Panc1 (cell line): Measurements from ENCODE around the gene GPR15LG. TPM values are rescaled to one million over a fixed set of nuclear protein-coding genes. Genes with fewer than 3 reads are reported as not detected.
A peak's percentile ranks its signal among the peaks of the same experiment; 100 is the strongest.

Source experiments
- ATAC-seq: fragments of 200-7000 bp; cut with Tn5 transposase; 2 replicates; pipeline ENCODE4 v1.9.1; 2020; ENCODE audit warnings: mild to moderate bottlenecking, moderate library complexity
- BruUV-seq: library from RNA; stranded (reverse); fragments of 400-500 nt; replicated peaks from 2 replicates; lab custom pipeline; 2021; lab: Mats Ljungman, UMichigan
- CTCF ChIA-PET: fragments of 300-600 bp; sonication (Branson Sonifier 250); formaldehyde crosslinking; loops from one replicate; lab custom pipeline; 2022; ENCODE audit warnings: antibody characterized with exemption; lab: Charles Lee
- POLR2A ChIA-PET: fragments of 300-600 bp; sonication (Branson Sonifier 250); formaldehyde crosslinking; loops from one replicate; lab custom pipeline; 2022; ENCODE audit warnings: antibody characterized with exemption; lab: Charles Lee
- DNase-seq: peaks from one replicate; pipeline ENCODE4 v3.0.0-alpha.2; 2010; ENCODE audit warnings: low read depth, low spot score
- H3K27ac ChIP-seq: 2 replicates; pipeline ENCODE4 v1.5.1; 2011; ENCODE audit warnings: mild to moderate bottlenecking, low read length, inconsistent platforms
- H3K27me3 ChIP-seq: fragments of 200-500 bp; sonication (Bioruptor generic); 2 replicates; pipeline ENCODE4 v1.6.0; 2014; ENCODE audit warnings: low read length, inconsistent platforms; ENCODE audit not compliant: control insufficient read depth, insufficient read depth
- H3K36me3 ChIP-seq: fragments of 200-500 bp; sonication (Bioruptor generic); 2 replicates; pipeline ENCODE4 v1.5.1; 2014; ENCODE audit warnings: inconsistent platforms, mild to moderate bottlenecking, low read length, moderate library complexity; ENCODE audit not compliant: control insufficient read depth, insufficient read depth
- H3K4me1 ChIP-seq: 2 replicates; pipeline ENCODE4 v1.5.1; 2011; ENCODE audit warnings: inconsistent platforms, mild to moderate bottlenecking, low read length, moderate library complexity; ENCODE audit not compliant: control insufficient read depth, insufficient read depth
- H3K4me3 ChIP-seq, 2 experiments: 2 replicates each; pipeline ENCODE4 v1.5.1; 2011 to 2012; ENCODE audit warnings: low read depth in 2 of 2, low read length in 2 of 2, mild to moderate bottlenecking in 2 of 2, inconsistent platforms in 1 of 2, moderate library complexity in 1 of 2
- H3K9me3 ChIP-seq: fragments of 200-500 bp; sonication (Bioruptor generic); 2 replicates; pipeline ENCODE4 v1.5.1; 2014; ENCODE audit warnings: low read depth, mild to moderate bottlenecking, inconsistent platforms, low read length, moderate library complexity; ENCODE audit not compliant: control insufficient read depth, insufficient read depth
- POLR2AphosphoS5 ChIP-seq: IDR thresholded peaks from 2 replicates; pipeline ENCODE4 v1.6.1; 2012; ENCODE audit warnings: mild to moderate bottlenecking, low read depth, low read length, moderate library complexity
- SIN3A ChIP-seq: IDR thresholded peaks from 2 replicates; pipeline ENCODE4 v1.6.1; 2012; ENCODE audit warnings: low read depth, mild to moderate bottlenecking, low read length, moderate library complexity, borderline replicate concordance; ENCODE audit not compliant: insufficient read depth
- TCF7L2 ChIP-seq: IDR thresholded peaks from 2 replicates; pipeline ENCODE4 v1.6.1; 2011; ENCODE audit warnings: mild to moderate bottlenecking, low read depth, low read length, inconsistent platforms
- in situ Hi-C: cut with HindIII; loops from 2 replicates; pipeline ENCODE4 v1.10.0; 2016; ENCODE audit warnings: low sequenced_read_pairs, low pct_unique_long_range_greater_than_20kb
- intact Hi-C: fragments of 100-400 bp; cut with micrococcal nuclease; formaldehyde crosslinking; loops from one replicate; pipeline ENCODE4 v1.10.0; 2022; ENCODE audit not compliant: unreplicated experiment
- total RNA-seq: library from RNA; stranded (reverse); gene quantifications from one replicate; pipeline ENCODE4 v1.2.1, GENCODE V29; 2021; ENCODE audit not compliant: unreplicated experiment
- TF ChIP-seq, protein P1 (sequence below), 2 experiments: IDR thresholded peaks; 2 replicates each; pipeline ENCODE4 v1.6.1; 2011 to 2012; ENCODE audit warnings: low read depth in 2 of 2, control low read depth in 1 of 2, low read length in 1 of 2, mild to moderate bottlenecking in 1 of 2, moderate library complexity in 1 of 2; ENCODE audit not compliant: insufficient read depth in 1 of 2
- TF ChIP-seq, protein P2 (sequence below): fragments of 450-650 bp; IDR thresholded peaks from 2 replicates; pipeline ENCODE4 v1.5.1; 2017; ENCODE audit warnings: mild to moderate bottlenecking

The GPR15LG gene
- total RNA-seq, 1 experiment from 2014 or later, result 0.41 TPM

DNA sequence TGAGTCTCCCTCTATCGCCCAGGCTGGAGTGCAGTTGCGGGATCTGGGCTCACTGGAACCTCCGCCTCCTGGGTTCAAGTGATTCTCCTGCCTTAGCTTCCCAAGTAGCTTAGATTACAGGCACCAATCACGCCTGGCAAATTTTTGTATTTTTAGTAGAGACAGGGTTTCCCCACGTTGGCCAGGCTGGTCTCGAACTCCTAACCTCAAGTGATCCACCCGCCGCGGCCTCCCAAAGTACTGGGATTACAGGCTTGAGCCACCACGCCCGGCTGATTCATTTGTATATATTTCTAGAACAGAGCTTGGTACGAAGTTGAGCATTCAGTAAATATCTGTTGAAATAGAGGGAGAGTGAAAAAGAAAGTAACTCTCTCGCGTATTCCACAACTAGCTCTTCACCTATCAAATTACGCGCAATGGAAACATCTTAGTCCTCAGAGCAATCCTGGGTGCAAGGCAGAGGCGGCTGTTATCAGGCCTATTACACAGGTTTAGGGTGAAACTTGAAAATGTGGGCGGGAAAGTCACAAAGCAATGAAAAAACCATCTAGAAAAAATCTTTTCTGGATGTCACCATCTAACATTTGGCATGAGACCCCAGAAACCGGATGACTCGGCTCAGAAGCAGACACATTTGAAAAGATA lies 35.0 kb upstream of the GPR15LG start:
- TF ChIP-seq, protein P1, sequence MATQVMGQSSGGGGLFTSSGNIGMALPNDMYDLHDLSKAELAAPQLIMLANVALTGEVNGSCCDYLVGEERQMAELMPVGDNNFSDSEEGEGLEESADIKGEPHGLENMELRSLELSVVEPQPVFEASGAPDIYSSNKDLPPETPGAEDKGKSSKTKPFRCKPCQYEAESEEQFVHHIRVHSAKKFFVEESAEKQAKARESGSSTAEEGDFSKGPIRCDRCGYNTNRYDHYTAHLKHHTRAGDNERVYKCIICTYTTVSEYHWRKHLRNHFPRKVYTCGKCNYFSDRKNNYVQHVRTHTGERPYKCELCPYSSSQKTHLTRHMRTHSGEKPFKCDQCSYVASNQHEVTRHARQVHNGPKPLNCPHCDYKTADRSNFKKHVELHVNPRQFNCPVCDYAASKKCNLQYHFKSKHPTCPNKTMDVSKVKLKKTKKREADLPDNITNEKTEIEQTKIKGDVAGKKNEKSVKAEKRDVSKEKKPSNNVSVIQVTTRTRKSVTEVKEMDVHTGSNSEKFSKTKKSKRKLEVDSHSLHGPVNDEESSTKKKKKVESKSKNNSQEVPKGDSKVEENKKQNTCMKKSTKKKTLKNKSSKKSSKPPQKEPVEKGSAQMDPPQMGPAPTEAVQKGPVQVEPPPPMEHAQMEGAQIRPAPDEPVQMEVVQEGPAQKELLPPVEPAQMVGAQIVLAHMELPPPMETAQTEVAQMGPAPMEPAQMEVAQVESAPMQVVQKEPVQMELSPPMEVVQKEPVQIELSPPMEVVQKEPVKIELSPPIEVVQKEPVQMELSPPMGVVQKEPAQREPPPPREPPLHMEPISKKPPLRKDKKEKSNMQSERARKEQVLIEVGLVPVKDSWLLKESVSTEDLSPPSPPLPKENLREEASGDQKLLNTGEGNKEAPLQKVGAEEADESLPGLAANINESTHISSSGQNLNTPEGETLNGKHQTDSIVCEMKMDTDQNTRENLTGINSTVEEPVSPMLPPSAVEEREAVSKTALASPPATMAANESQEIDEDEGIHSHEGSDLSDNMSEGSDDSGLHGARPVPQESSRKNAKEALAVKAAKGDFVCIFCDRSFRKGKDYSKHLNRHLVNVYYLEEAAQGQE (IDR thresholded peaks at IDR 0.05; ENCODE audit: insufficient read depth in 1 of 2, low read depth in 2 of 2, low read length in 1 of 2), result no peak
- TF ChIP-seq TCF7L2 (no peak), SIN3A (no peak), POLR2AphosphoS5 (no peak)
- TF ChIP-seq, protein P2, sequence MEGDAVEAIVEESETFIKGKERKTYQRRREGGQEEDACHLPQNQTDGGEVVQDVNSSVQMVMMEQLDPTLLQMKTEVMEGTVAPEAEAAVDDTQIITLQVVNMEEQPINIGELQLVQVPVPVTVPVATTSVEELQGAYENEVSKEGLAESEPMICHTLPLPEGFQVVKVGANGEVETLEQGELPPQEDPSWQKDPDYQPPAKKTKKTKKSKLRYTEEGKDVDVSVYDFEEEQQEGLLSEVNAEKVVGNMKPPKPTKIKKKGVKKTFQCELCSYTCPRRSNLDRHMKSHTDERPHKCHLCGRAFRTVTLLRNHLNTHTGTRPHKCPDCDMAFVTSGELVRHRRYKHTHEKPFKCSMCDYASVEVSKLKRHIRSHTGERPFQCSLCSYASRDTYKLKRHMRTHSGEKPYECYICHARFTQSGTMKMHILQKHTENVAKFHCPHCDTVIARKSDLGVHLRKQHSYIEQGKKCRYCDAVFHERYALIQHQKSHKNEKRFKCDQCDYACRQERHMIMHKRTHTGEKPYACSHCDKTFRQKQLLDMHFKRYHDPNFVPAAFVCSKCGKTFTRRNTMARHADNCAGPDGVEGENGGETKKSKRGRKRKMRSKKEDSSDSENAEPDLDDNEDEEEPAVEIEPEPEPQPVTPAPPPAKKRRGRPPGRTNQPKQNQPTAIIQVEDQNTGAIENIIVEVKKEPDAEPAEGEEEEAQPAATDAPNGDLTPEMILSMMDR, result no peak
- in situ Hi-C loops (no loop called here), intact Hi-C loops (no loop called here)
- POLR2A ChIA-PET, result interaction anchor here (1.0 kb wide), 1 partner anchor 9 kb away, joined by 3 read pairs; no protein-coding TSS in a partner anchor
- H3K27me3 ChIP-seq, result no peaks in the 10 kb centered on the region; the same call in 1 of the 2 replicates
- CTCF ChIA-PET, result interaction anchor here (0.7 to 1.5 kb wide), 2 partner anchors 112 to 118 kb away, joined by 4 read pairs; no protein-coding TSS in a partner anchor
- no peaks in the 10 kb centered on the region for H3K9me3 ChIP-seq
- H3K36me3 ChIP-seq, result peaks cover 29% of the 10 kb centered on the region
- peak; percentile 54 for ATAC-seq
- H3K4me1 ChIP-seq, result peaks cover 12% of the 10 kb centered on the region
- DNase-seq, result peak; percentile 50
- peak overlapping the region; percentile 96 for H3K27ac ChIP-seq
- peak overlapping the region; percentile 93 to 98 for H3K4me3 ChIP-seq
- TSS peak; percentile 98 for BruUV-seq

DNA sequence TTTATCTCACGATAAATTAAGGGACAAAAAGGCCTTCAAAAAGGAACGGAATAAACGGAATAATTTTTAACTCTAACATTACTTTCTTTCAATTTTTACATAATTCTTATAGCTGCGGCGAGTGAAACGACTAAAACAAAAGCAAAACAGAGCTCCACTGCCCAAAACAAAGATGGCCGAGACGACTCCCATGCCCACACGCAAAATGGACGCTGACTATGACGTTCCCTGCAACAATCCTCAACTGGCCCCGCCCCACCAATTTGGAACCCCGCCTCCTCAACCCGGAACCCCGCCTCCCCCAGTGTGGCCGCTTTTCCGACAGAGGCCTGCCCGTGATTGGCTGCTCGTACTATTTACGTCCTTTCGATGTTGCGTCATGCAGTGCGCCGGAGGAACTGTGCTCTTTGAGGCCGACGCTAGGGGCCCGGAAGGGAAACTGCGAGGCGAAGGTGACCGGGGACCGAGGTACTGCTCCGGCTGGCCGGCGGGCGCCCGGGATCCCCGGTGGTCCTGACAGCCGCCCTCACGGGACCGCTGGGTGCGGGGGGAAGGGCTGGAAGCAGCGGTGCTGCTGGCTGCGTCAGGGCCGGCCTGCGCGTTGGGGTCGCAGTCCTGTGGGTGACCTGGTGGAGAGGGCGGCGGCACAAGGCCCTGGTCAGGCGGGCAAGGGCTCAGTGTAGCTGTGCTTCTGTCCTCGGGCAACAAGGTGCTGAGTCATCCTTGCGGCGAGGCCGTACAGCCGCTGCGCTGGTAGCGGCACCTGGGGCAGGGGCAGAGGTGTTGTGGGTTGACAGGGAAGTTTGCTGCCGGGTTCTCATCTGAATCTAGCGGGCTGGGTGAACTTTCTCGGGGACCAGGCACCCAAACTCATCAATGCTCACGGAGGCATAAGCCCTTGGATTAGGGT lies 34.2 kb upstream of the GPR15LG start, which contains the start of gene GHITM:
TSS of gene GHITM (plus strand) at position 384 of the 910 bp plus-strand sequence. CDS start 1,992 bp downstream, outside the sequence.
- peaks cover 12% of the 10 kb centered on the region for H3K4me1 ChIP-seq
- ATAC-seq (peak; percentile 98), DNase-seq (peak; percentile 97)
- H3K27me3 ChIP-seq, result no peaks in the 10 kb centered on the region; the same call in 1 of the 2 replicates
- intact Hi-C loops (no loop called here), in situ Hi-C loops (no loop called here)
- H3K27ac ChIP-seq, result peak within 1 kb of the TSS; percentile 96
- ChIA-PET CTCF (interaction anchor here (0.7 to 1.5 kb wide), 2 partner anchors 113 to 117 kb away, joined by 4 read pairs; no protein-coding TSS in a partner anchor), POLR2A (interaction anchor here (1.0 kb wide), 1 partner anchor 9 kb away, joined by 3 read pairs; no protein-coding TSS in a partner anchor)
- no TSS peak for BruUV-seq
- peak within 1 kb of the TSS; percentile 93 to 98 for H3K4me3 ChIP-seq
- peaks cover 34% of the 10 kb centered on the region for H3K36me3 ChIP-seq
- TF ChIP-seq, protein P1 (IDR thresholded peaks at IDR 0.05; ENCODE audit: insufficient read depth in 1 of 2, low read depth in 2 of 2, low read length in 1 of 2), result no peak
- TF ChIP-seq POLR2AphosphoS5 (peak; percentile 78), SIN3A (0 out of 2 replicates have a peak, but pooled peaks have one; percentile 69), TCF7L2 (peak; percentile 64)
- TF ChIP-seq, protein P2, result peak; percentile 16; the same call in 1 of the 2 replicates
- H3K9me3 ChIP-seq, result no peaks in the 10 kb centered on the region
